HTERT RPE-1 (cell line): ENCODE data around the gene PSEN2.
"Not testable (repeated sequence)": the region's sequence is repeated elsewhere in the genome, so short reads cannot be mapped to it uniquely, and the experiment has no call there.

Source experiments
- in situ Hi-C: fragments of 300-500 bp; cut with MboI; formaldehyde crosslinking; loops from 4 replicates; pipeline ENCODE4 v1.14.3; 2020; ENCODE audit warnings: low sequenced_read_pairs

The PSEN2 gene

GRCh38 chr1:226870401-226871279 is at the start of gene PSEN2:
Gene PSEN2 (plus strand): TSS chr1:226870616. CDS start chr1:226881908, 11,292 bp downstream.
- in situ Hi-C loops, result no loop called here

- in situ Hi-C loops, result no loop called here
These were observed 49.3 kb upstream of the PSEN2 start for GRCh38 chr1:226820941-226821718.

GRCh38 chr1:226821719-226822085 is 48.7 kb upstream of the PSEN2 start:
- in situ Hi-C loops, result no loop called here

- in situ Hi-C loops, result no loop called here
These were observed 46.8 kb upstream of the PSEN2 start for GRCh38 chr1:226823643-226824042.

- in situ Hi-C loops, result loop anchor here (25.0 kb wide), 1 partner anchor 188 kb away; no protein-coding TSS in a partner anchor
These were observed 45.2 kb upstream of the PSEN2 start for GRCh38 chr1:226825037-226825745.

- in situ Hi-C loops, result loop anchor here (25.0 kb wide), 1 partner anchor 188 kb away; no protein-coding TSS in a partner anchor
These were observed 44.7 kb upstream of the PSEN2 start for GRCh38 chr1:226825746-226826100.

- in situ Hi-C loops, result loop anchor here (25.0 kb wide), 1 partner anchor 189 kb away; no protein-coding TSS in a partner anchor
These were observed 43.7 kb upstream of the PSEN2 start for GRCh38 chr1:226826479-226827261.

- in situ Hi-C loops, result loop anchor here (25.0 kb wide), 1 partner anchor 190 kb away; no protein-coding TSS in a partner anchor
These were observed 43.0 kb upstream of the PSEN2 start for GRCh38 chr1:226827458-226827857.

GRCh38 chr1:226827968-226828513 is 42.4 kb upstream of the PSEN2 start:
- in situ Hi-C loops, result loop anchor here (25.0 kb wide), 1 partner anchor 191 kb away; no protein-coding TSS in a partner anchor

- in situ Hi-C loops, result loop anchor here (25.0 kb wide), 1 partner anchor 192 kb away; no protein-coding TSS in a partner anchor
These were observed 41.3 kb upstream of the PSEN2 start for GRCh38 chr1:226829105-226829504.

GRCh38 chr1:226831953-226832352 is 38.5 kb upstream of the PSEN2 start:
- in situ Hi-C loops, result loop anchor here (25.0 kb wide), 1 partner anchor 195 kb away; no protein-coding TSS in a partner anchor

GRCh38 chr1:226832613-226833012 is 37.8 kb upstream of the PSEN2 start:
- in situ Hi-C loops, result loop anchor here (25.0 kb wide), 1 partner anchor 195 kb away; no protein-coding TSS in a partner anchor

- in situ Hi-C loops, result loop anchor here (25.0 kb wide), 1 partner anchor 197 kb away; no protein-coding TSS in a partner anchor
These were observed 36.2 kb upstream of the PSEN2 start for GRCh38 chr1:226834179-226834578.

- in situ Hi-C loops, result loop anchor here (25.0 kb wide), 1 partner anchor 198 kb away; no protein-coding TSS in a partner anchor
These were observed 35.0 kb upstream of the PSEN2 start for GRCh38 chr1:226835396-226835795.

GRCh38 chr1:226837966-226838365 is 32.5 kb upstream of the PSEN2 start:
- in situ Hi-C loops, result loop anchor here (25.0 kb wide), 1 partner anchor 201 kb away; no protein-coding TSS in a partner anchor

- in situ Hi-C loops, result loop anchor here (25.0 kb wide), 1 partner anchor 201 kb away; no protein-coding TSS in a partner anchor
These were observed 32.0 kb upstream of the PSEN2 start for GRCh38 chr1:226838456-226838855.

- in situ Hi-C loops, result loop anchor here (25.0 kb wide), 1 partner anchor 208 kb away; no protein-coding TSS in a partner anchor
These were observed 24.8 kb upstream of the PSEN2 start for GRCh38 chr1:226845624-226846023.

GRCh38 chr1:226846786-226847185 is 23.6 kb upstream of the PSEN2 start:
- in situ Hi-C loops, result loop anchor here (25.0 kb wide), 1 partner anchor 209 kb away; no protein-coding TSS in a partner anchor

GRCh38 chr1:226854548-226854947 is 15.9 kb upstream of the PSEN2 start:
- in situ Hi-C loops, result not testable (repeated sequence)
